A549 (cell line): ENCODE measurements around the gene NR1D1.

Experiments
- CBX2 ChIP-seq: fragments of 200-600 bp; sonication (generic); IDR thresholded peaks from 2 replicates; pipeline ENCODE4 v1.6.1; 2016; ENCODE audit warnings: low read depth, mild to moderate bottlenecking, borderline replicate concordance
- CBX8 ChIP-seq: fragments of 200-600 bp; sonication (generic); IDR thresholded peaks from 2 replicates; pipeline ENCODE4 v1.6.1; 2016
- ELK1 ChIP-seq: fragments of 150-350 bp; IDR thresholded peaks from 2 replicates; pipeline ENCODE4 v1.6.1; 2014; ENCODE audit warnings: low read depth, mild to moderate bottlenecking, low read length
- EP300 ChIP-seq, 2 experiments: fragments of >200 bp; sonication (Bioruptor Twin); formaldehyde crosslinking; IDR thresholded peaks; 2 replicates in 1 of 2; 3 replicates in 1 of 2; pipeline ENCODE4 v1.6.1; 2016 to 2017
- FOSB ChIP-seq: fragments of 250-450 bp; sonication (Bioruptor Pico); IDR thresholded peaks from 2 replicates; pipeline ENCODE4 v1.5.0; 2020; ENCODE audit warnings: mild to moderate bottlenecking, moderate library complexity
- JUN ChIP-seq, 2 experiments: fragments of >200 bp; sonication (Bioruptor Twin); formaldehyde crosslinking; IDR thresholded peaks; 2 replicates in 1 of 2; 3 replicates in 1 of 2; pipeline ENCODE4 v1.6.1; 2016 to 2017
- JUNB ChIP-seq: fragments of >200 bp; sonication (Bioruptor Twin); formaldehyde crosslinking; IDR thresholded peaks from 2 replicates; pipeline ENCODE4 v1.6.1; 2016
- MAX ChIP-seq: IDR thresholded peaks from 2 replicates; pipeline ENCODE4 v1.6.1; 2012
- MYC ChIP-seq: IDR thresholded peaks from 2 replicates; pipeline ENCODE4 v1.6.1; 2012; ENCODE audit warnings: mild to moderate bottlenecking, inconsistent platforms, low read length, improper control_type of control experiment, borderline replicate concordance
- POLR2A ChIP-seq: IDR thresholded peaks from 2 replicates; pipeline ENCODE4 v1.6.1; 2012; ENCODE audit warnings: mild to moderate bottlenecking, low read length
- RFX5 ChIP-seq: fragments of 450-650 bp; IDR thresholded peaks from 2 replicates; pipeline ENCODE4 v1.7.1; 2014; ENCODE audit warnings: antibody characterized with exemption, mild to moderate bottlenecking, moderate library complexity
- SMC3 ChIP-seq: fragments of >200 bp; sonication (Bioruptor Twin); formaldehyde crosslinking; IDR thresholded peaks from 3 replicates; pipeline ENCODE4 v1.6.1; 2018; ENCODE audit warnings: inconsistent platforms
- ZSCAN20 ChIP-seq: fragments of 250-450 bp; sonication (Bioruptor Pico); IDR thresholded peaks from 2 replicates; pipeline ENCODE4 v1.8.0; 2022; ENCODE audit warnings: mild to moderate bottlenecking, moderate library complexity
- TF ChIP-seq, protein P1 (sequence below): fragments of >200 bp; sonication (Bioruptor Twin); formaldehyde crosslinking; IDR thresholded peaks from 3 replicates; pipeline ENCODE4 v1.5.1; 2016

GRCh38 chr17:40134184-40134583 is 33.8 kb upstream of the NR1D1 start:
- TF ChIP-seq RFX5 (no peak), POLR2A (no peak), JUNB (no peak), SMC3 (no peak), MYC (no peak), JUN (IDR thresholded peaks at IDR 0.05) (no peak), CBX2 (no peak), FOSB (no peak), ELK1 (no peak), ZSCAN20 (no peak), EP300 (IDR thresholded peaks at IDR 0.05) (no peak), MAX (no peak), CBX8 (no peak)
- TF ChIP-seq, protein P1, sequence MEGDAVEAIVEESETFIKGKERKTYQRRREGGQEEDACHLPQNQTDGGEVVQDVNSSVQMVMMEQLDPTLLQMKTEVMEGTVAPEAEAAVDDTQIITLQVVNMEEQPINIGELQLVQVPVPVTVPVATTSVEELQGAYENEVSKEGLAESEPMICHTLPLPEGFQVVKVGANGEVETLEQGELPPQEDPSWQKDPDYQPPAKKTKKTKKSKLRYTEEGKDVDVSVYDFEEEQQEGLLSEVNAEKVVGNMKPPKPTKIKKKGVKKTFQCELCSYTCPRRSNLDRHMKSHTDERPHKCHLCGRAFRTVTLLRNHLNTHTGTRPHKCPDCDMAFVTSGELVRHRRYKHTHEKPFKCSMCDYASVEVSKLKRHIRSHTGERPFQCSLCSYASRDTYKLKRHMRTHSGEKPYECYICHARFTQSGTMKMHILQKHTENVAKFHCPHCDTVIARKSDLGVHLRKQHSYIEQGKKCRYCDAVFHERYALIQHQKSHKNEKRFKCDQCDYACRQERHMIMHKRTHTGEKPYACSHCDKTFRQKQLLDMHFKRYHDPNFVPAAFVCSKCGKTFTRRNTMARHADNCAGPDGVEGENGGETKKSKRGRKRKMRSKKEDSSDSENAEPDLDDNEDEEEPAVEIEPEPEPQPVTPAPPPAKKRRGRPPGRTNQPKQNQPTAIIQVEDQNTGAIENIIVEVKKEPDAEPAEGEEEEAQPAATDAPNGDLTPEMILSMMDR: no peak
